H1 (cell line): ENCODE results near the gene MED13. TPM values are rescaled to one million over a fixed set of nuclear protein-coding genes. Genes with fewer than 3 reads are reported as not detected.
"Not testable (repeated sequence)": the region's sequence is repeated elsewhere in the genome, so short reads cannot be mapped to it uniquely, and the experiment has no call there.

ENCODE experiments used
- CTCF ChIA-PET: fragments of 300-600 bp; sonication (Branson Sonifier 250); formaldehyde crosslinking; loops from one replicate; lab custom pipeline; 2021; ENCODE audit not compliant: partially characterized antibody; lab: Charles Lee
- POLR2A ChIA-PET: fragments of 300-600 bp; sonication (Branson Sonifier 250); formaldehyde crosslinking; loops from one replicate; lab custom pipeline; 2021; ENCODE audit warnings: inconsistent platforms; ENCODE audit not compliant: partially characterized antibody; lab: Charles Lee
- DNase-seq, 2 experiments: peaks; one replicate each; pipeline versions ENCODE4 v3.0.0 to v3.0.0-alpha.2; 2010 to 2022; ENCODE audit warnings: low spot score in 2 of 2, low read depth in 1 of 2, mixed read lengths in 1 of 2
- FAIRE-seq: peaks from 2 replicates; lab custom pipeline; 2011; peaks lifted over from hg19 to GRCh38; lab: Jason Lieb, UNC
- H2AFZ ChIP-seq: 2 replicates; pipeline ENCODE4 v1.8.1; 2012; ENCODE audit warnings: low read length, inconsistent platforms
- H2AK5ac ChIP-seq: 2 replicates; pipeline ENCODE4 v1.6.1; 2013; ENCODE audit warnings: low read depth, low read length
- H2BK120ac ChIP-seq: replicated peaks from 2 replicates; pipeline ENCODE3; 2013; ENCODE audit warnings: low read depth, low read length, inconsistent platforms
- H2BK12ac ChIP-seq: 2 replicates; pipeline ENCODE4 v1.6.1; 2013; ENCODE audit warnings: low read depth, low read length
- H2BK15ac ChIP-seq: 2 replicates; pipeline ENCODE4 v1.6.1; 2013; ENCODE audit warnings: low read length
- H2BK20ac ChIP-seq: 2 replicates; pipeline ENCODE4 v1.6.1; 2013; ENCODE audit warnings: low read length
- H2BK5ac ChIP-seq: 2 replicates; pipeline ENCODE4 v1.6.1; 2013; ENCODE audit warnings: low read depth, low read length
- H3K14ac ChIP-seq: 2 replicates; pipeline ENCODE4 v1.6.1; 2013; ENCODE audit warnings: inconsistent platforms; ENCODE audit not compliant: insufficient read length
- H3K18ac ChIP-seq: 2 replicates; pipeline ENCODE4 v1.6.1; 2013; ENCODE audit warnings: low read length; ENCODE audit errors: extremely low read depth
- H3K23ac ChIP-seq: 2 replicates; pipeline ENCODE4 v1.6.1; 2013; ENCODE audit warnings: inconsistent platforms; ENCODE audit not compliant: insufficient read length
- H3K23me2 ChIP-seq: 2 replicates; pipeline ENCODE4 v1.6.1; 2013; ENCODE audit warnings: low read depth, low read length
- H3K27ac ChIP-seq: 2 replicates; pipeline ENCODE4 v1.6.1; 2011; ENCODE audit warnings: low read depth, low read length, inconsistent platforms
- H3K27me3 ChIP-seq, 4 experiments: replicated peaks in 1 of 4; 1 replicate in 1 of 4; 2 replicates in 3 of 4; pipeline versions ENCODE4 v1.6.1 to v1.8.1; 2011 to 2013; ENCODE audit warnings: low read length in 3 of 4, mild to moderate bottlenecking in 3 of 4, inconsistent platforms in 2 of 4, mixed read lengths in 2 of 4, moderate library complexity in 1 of 4; ENCODE audit not compliant: control insufficient read depth in 3 of 4, insufficient read depth in 3 of 4; ENCODE audit errors: extremely low read depth in 1 of 4
- H3K36me3 ChIP-seq, 4 experiments: 2 replicates each; pipeline versions ENCODE4 v1.6.1 to v1.8.1; 2011 to 2013; ENCODE audit warnings: mild to moderate bottlenecking in 4 of 4, low read length in 3 of 4, moderate library complexity in 2 of 4, control low read depth in 1 of 4, inconsistent platforms in 1 of 4; ENCODE audit not compliant: insufficient read depth in 4 of 4, control insufficient read depth in 2 of 4
- H3K4ac ChIP-seq: replicated peaks from 2 replicates; pipeline ENCODE3; 2013; ENCODE audit warnings: low read length, low read depth, mixed read lengths, inconsistent platforms; ENCODE audit not compliant: insufficient read length
- H3K4me1 ChIP-seq, 4 experiments: replicated peaks in 1 of 4; 1 replicate in 1 of 4; 2 replicates in 3 of 4; pipeline versions ENCODE4 v1.6.1 to v1.8.1; 2011 to 2013; ENCODE audit warnings: low read length in 3 of 4, inconsistent platforms in 2 of 4, mixed read lengths in 1 of 4; ENCODE audit not compliant: insufficient read depth in 4 of 4, control insufficient read depth in 3 of 4
- H3K4me2 ChIP-seq, 2 experiments: 2 replicates each; pipeline versions ENCODE4 v1.6.1 to v1.8.1; 2011 to 2013; ENCODE audit warnings: low read depth in 2 of 2, low read length in 2 of 2, control low read depth in 1 of 2, inconsistent platforms in 1 of 2, mild to moderate bottlenecking in 1 of 2; ENCODE audit not compliant: insufficient read depth in 1 of 2
- H3K4me3 ChIP-seq, 4 experiments: fragments of 200-600, 300-600 bp in 1 of 4; sonication (generic), shearing (Covaris generic), sonication (Bioruptor Twin) in 1 of 4; 2 replicates each; pipeline versions ENCODE4 v1.5.1 to v1.8.1; 2011 to 2016; ENCODE audit warnings: low read length in 4 of 4, low read depth in 3 of 4, control low read depth in 2 of 4, inconsistent platforms in 2 of 4, mild to moderate bottlenecking in 2 of 4, mixed read lengths in 1 of 4, moderate library complexity in 1 of 4; ENCODE audit not compliant: insufficient read depth in 2 of 4; ENCODE audit errors: extremely low read depth in 1 of 4
- H3K56ac ChIP-seq: replicated peaks from 2 replicates; pipeline ENCODE3; 2013; ENCODE audit warnings: low read depth, mild to moderate bottlenecking, mixed read lengths, low read length, inconsistent platforms; ENCODE audit not compliant: insufficient read length
- H3K79me1 ChIP-seq: 2 replicates; pipeline ENCODE4 v1.6.1; 2013; ENCODE audit warnings: low read depth, low read length, control low read depth
- H3K79me2 ChIP-seq, 2 experiments: 2 replicates each; pipeline versions ENCODE4 v1.6.1 to v1.8.1; 2012 to 2013; ENCODE audit warnings: low read length in 2 of 2, mild to moderate bottlenecking in 2 of 2, inconsistent platforms in 1 of 2; ENCODE audit not compliant: insufficient read depth in 2 of 2, control insufficient read depth in 1 of 2
- H3K9ac ChIP-seq, 4 experiments: replicated peaks in 1 of 4; 1 replicate in 1 of 4; 2 replicates in 3 of 4; pipeline versions ENCODE4 v1.6.1 to v1.8.1; 2011 to 2013; ENCODE audit warnings: low read depth in 3 of 4, low read length in 3 of 4, control low read depth in 2 of 4, mild to moderate bottlenecking in 2 of 4, moderate library complexity in 2 of 4, inconsistent platforms in 1 of 4; ENCODE audit errors: extremely low read depth in 1 of 4
- H3K9me3 ChIP-seq, 2 experiments: 2 replicates each; pipeline versions ENCODE4 v1.6.1 to v1.8.1; 2012 to 2013; ENCODE audit warnings: mild to moderate bottlenecking in 2 of 2, moderate library complexity in 2 of 2, control low read depth in 1 of 2, inconsistent platforms in 1 of 2, low read depth in 1 of 2, low read length in 1 of 2, mixed read lengths in 1 of 2; ENCODE audit not compliant: insufficient read depth in 2 of 2
- H4K20me1 ChIP-seq, 2 experiments: replicated peaks in 1 of 2; 2 replicates each; pipeline versions ENCODE3 to v1.8.1; 2011 to 2013; ENCODE audit warnings: inconsistent platforms in 2 of 2, low read length in 2 of 2, mild to moderate bottlenecking in 1 of 2; ENCODE audit not compliant: insufficient read depth in 2 of 2, control insufficient read depth in 1 of 2
- H4K5ac ChIP-seq: 2 replicates; pipeline ENCODE4 v1.6.1; 2013; ENCODE audit warnings: low read length, low read depth, mixed read lengths, inconsistent platforms; ENCODE audit not compliant: insufficient read length
- H4K8ac ChIP-seq: 2 replicates; pipeline ENCODE4 v1.8.0; 2013; ENCODE audit warnings: mild to moderate bottlenecking, moderate library complexity, low read length, inconsistent platforms; ENCODE audit not compliant: insufficient read depth; ENCODE audit errors: extremely low read depth
- H4K91ac ChIP-seq: replicated peaks from 2 replicates; pipeline ENCODE3; 2013; ENCODE audit warnings: low read length, mixed read lengths, inconsistent platforms; ENCODE audit not compliant: insufficient read length
- WGBS, 2 experiments: shearing (Covaris generic) in 1 of 2; methylation state at CpG; one replicate each; pipeline versions ENCODE4 v1.1.6 to v1.1.7; 2013 to 2015; ENCODE audit warnings: low lambda C conversion rate in 2 of 2, mixed read lengths in 2 of 2, inconsistent platforms in 1 of 2, low coverage in 1 of 2, missing lambda C conversion rate in 1 of 2; ENCODE audit not compliant: insufficient replicate concordance in 2 of 2, insufficient coverage in 1 of 2, insufficient read length in 1 of 2; ENCODE audit errors: extremely low coverage in 1 of 2, missing lambda C conversion rate in 1 of 2; 5-methylcytosine and 5-hydroxymethylcytosine counted together
- polyA plus RNA-seq, 7 experiments: library from polyadenylated mRNA; depleted of rRNA in 3 of 7; stranded (reverse) in 5 of 7; unstranded in 2 of 7; fragments of >200 nt in 5 of 7; fragments of 200-250 nt in 2 of 7; gene quantifications; 1 replicate in 5 of 7; 2 replicates in 1 of 7; 4 replicates in 1 of 7; pipeline versions ENCODE4 v1.2.1 to v1.2.3, GENCODE V29; 2011 to 2013; ENCODE audit warnings: missing spikeins in 2 of 7, mixed read lengths in 2 of 7
- total RNA-seq: library from RNA; stranded (reverse); fragmentation: NEBNext Ultra II Directional; extraction: Animal tissue kit (Norgen Biotek cat#: 25700); gene quantifications from 2 replicates; pipeline ENCODE4 v1.2.1, GENCODE V29; 2021

The MED13 gene
- total and polyA plus RNA-seq, 2 of the 8 experiments (the other 6 are each of a cell fraction or from before 2014, with no cell fraction given), result 11.3 to 44.8 TPM

- CTCF ChIA-PET, H3K79me1 ChIP-seq, H4K91ac ChIP-seq, H3K4ac ChIP-seq, H2BK20ac ChIP-seq, H2BK12ac ChIP-seq, H3K27me3 ChIP-seq, H2AK5ac ChIP-seq, H3K14ac ChIP-seq, H3K23ac ChIP-seq, H3K23me2 ChIP-seq, POLR2A ChIA-PET, H3K4me3 ChIP-seq, H3K9ac ChIP-seq, H2BK15ac ChIP-seq, H3K4me2 ChIP-seq, H3K27ac ChIP-seq, H2AFZ ChIP-seq, H3K9me3 ChIP-seq, H2BK120ac ChIP-seq, H3K79me2 ChIP-seq, H3K18ac ChIP-seq, H2BK5ac ChIP-seq, H3K56ac ChIP-seq, H4K8ac ChIP-seq, H4K5ac ChIP-seq, H4K20me1 ChIP-seq, FAIRE-seq, H3K4me1 ChIP-seq, DNase-seq: not testable (repeated sequence)
- 91% methylated on average over 5 of the region's 5 CpGs; no CpG with 5 or more reads in 1 of the 2 experiments for WGBS, 2 experiments
- H3K36me3 ChIP-seq, result peaks cover 0 to 39% (median 3%) of the 10 kb centered on the region in 4 experiments; a peak in 4 of 8 replicates
Measured at GRCh38 chr17:61894310-61894709, 170.8 kb downstream of the MED13 start.

Other genes with a start within 250 kb of the MED13 start
- 19.1 and 19.2 TPM in 2 replicates for gene BRIP1, start 201.8 kb downstream of the MED13 start, total RNA-seq
- gene BRIP1, start 201.8 kb downstream of the MED13 start, polyA plus RNA-seq (2011; rRNA removed), result 2.8 and 5.8 TPM in 2 replicates
- 21.8 and 21.9 TPM in 2 replicates for gene INTS2, start 137.3 kb downstream of the MED13 start, total RNA-seq
- gene INTS2, start 137.3 kb downstream of the MED13 start, polyA plus RNA-seq (2011; rRNA removed), result 6.3 and 9.4 TPM in 2 replicates